Activated CD8-positive, alpha-beta memory T cell treated with anti-CD3 and anti-CD28 coated beads for 48 hours (primary cell): Measurements from ENCODE around the gene SBDS.
A peak's percentile ranks its signal among the peaks of the same experiment; 100 is the strongest.
"Not testable (repeated sequence)": the region's sequence is repeated elsewhere in the genome, so short reads cannot be mapped to it uniquely, and the experiment has no call there.

Experiments
- DNase-seq, 3 experiments: peaks; one replicate each; pipeline ENCODE4 v3.0.0-alpha.2; 2020; ENCODE audit warnings: low read depth in 2 of 3, low spot score in 2 of 3

SBDS gene

DNA sequence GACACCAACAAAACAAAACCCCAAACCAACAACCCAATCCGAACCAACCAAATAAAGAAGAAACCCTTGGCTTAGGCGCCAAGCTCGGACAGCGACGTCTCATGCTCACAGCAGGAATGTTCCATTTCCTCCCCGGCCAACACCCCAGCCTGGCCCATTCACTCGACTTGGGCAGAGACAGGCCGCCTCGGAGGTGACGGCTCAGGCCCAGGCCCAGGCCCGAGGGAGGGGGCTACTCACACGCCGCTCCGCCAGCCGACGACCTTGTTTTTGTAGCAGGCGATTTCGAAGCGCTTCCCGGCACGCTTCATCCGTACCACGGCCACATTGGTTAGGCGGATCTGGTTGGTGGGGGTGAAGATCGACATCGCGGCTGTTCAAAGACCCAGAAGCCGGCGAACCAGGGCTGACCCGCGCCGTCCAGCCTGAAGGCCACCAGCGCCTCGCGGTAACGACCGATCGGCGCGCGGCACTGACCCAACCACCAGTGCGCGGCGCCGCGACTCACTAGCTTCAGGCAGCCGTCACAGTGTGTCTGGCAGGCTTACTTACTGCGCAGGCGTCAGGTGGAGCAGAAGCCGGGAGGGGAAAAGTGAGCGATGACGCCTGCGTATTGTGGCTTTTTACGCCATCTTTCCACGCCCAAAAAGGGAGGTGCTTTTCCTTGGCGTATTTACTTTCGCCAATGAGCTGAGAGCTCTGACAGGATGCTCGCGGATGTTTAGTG is at the start of gene SBDS:
SBDS (minus strand) TSS at position 537 of the 727 bp plus-strand sequence; CDS start at position 368, 169 bp downstream.
- peak; percentile 67 to 80 (median 78) for DNase-seq

DNA sequence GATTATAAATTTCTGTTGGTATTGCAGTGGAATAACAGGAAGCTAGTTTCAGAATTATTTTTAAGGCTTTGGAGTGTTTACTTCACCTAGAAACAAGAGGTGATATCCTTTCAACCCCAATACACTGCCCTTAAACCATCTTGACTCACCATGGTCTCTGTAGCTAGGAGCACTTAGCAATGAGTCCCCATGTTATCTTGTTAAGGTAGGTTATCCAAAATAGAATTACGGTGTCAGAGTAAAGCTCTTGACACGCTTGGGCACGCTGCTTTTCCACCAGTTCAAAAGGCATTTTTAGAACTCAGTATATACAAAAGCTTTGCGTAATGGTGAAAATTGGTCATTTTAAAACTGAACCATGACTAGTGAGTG is 48.2 kb upstream of the SBDS start:
- not testable (repeated sequence) for DNase-seq

DNA sequence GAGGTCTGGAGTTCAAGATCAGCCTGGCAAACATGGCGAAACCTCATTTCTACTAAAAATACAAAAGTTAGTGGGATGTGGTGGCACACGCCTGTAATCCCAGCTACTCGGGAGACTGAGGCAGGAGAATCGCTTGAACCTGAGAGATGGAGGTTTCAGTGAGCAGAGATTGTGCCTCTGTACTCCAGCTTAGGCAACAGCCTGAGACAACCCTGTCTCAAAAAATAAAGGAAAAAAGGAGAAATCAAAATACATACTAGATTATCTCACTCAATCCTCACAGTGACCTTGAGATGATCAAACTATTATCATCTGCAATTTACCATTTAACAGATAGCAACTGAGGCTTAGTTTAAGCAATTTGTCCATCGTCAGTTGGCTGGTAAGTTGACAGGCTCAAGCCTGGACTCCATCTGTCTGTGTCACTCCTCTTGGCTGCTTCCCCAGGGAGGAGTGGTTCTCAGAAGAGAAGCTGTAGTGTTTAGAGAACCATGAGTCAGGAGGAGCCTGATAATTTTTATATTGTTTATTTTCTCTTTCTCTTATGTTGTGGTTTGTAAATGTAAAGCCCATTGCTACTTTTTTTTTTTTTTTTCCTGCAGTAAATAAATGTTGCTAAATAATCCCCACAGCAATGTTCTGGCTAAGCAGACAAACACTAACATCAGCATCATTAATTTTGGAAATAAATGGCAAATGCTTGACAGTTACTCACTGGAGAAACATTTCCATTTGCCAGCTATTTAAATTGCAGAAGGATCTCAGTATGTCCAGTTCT is 47.6 kb upstream of the SBDS start:
- not testable (repeated sequence) for DNase-seq

DNA sequence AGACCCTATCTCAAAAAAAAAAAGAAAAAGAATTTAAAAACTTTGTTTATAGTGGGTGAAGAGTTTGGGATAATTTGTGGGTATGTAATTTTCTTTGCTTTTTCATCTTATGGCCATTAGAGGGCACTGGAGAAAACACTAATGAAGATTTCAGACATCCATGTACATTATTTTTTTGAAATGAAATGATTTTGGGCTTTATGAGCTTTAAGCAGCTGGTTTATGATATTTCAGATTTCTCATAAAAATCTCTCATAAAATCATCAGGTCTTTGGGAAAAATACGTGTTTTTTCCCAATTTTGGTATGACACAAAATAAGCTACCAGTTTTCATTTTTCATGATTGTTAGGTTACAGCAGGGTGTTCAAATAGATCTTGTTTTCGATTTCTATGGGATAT is 45.4 kb upstream of the SBDS start:
- DNase-seq = not testable (repeated sequence)

DNA sequence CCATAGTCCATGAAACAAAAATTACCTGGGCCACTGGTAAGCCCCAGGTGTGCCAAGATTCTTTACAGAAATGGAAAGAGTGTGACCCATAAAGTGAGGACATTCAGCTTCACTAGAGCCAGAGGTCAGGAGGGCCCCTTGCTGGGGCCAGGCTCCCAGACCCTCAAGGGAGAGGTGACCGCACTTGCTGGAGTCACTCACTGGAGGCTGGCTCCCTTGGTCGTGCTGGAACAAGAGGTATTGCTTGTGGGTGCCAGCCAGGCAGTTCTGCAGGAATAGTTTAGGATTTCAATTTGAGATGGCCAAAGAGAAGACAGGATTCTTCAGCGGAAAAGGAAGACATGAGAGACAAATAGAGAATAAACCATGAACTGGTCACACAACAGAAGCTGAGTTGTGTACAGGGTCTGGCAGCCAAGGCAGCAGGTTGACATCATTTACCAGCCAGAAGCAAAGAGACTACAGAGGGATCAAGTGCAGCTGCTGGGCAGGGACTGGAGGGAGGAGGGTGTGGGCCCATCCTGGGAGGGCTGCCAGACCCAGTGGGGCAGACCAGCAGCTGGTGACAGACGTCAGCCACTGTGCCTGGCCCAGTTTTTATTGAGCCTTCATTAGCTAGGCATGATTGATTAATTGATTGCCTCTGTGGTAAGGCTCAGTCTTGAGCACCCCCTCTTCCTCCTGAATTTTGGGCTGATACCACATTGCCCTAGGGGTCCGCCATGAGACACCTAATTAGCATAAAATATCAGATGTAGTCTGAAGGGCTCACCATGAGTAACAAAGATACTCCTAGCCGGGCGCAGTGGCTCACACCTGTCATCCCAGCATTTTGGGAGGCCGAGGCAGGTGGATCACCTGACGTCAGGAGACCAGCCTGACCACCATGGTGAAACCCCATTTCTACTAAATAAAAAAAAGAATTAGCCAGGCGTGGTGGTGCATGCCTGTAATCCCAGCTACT is 41.3 kb upstream of the SBDS start:
- DNase-seq = not testable (repeated sequence)

DNA sequence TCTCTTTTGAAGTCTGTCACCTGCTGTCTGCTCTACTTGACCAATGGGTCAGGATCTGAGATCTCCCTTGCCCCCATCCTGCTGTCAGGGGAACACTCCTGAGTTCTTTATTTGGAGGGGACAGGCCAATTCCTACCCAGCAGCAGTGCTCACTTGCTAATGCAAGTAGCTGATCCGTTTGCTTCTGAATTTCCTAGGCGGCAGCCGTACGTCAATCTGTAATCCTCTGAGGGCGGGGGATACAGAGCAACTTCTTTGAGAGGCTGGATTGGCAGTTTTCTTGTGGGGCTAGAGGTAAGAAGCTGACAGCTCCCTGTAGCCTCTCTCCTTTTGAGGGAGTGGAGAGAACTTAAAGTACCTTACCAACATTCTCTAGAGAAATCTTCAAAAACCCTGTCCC is 37.9 kb upstream of the SBDS start:
- no peak for DNase-seq

DNA sequence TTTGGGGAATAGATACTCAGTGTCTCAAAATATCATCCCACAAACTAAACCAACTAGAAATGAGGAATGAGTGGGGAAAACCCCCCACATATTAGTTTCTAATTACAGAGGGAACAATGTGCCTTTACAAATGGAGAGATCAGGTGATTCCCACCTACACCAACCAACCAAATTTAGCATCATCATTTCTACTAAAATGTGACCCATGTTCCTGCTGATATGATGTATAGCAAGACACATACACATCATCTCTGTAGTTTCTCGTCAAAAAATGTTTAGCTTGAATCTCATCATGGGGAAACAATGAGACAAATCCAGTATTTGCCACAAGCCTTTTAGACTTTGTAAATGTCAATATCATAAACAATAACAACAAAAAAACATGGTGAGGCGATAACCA is 36.3 kb upstream of the SBDS start:
- not testable (repeated sequence) for DNase-seq

DNA sequence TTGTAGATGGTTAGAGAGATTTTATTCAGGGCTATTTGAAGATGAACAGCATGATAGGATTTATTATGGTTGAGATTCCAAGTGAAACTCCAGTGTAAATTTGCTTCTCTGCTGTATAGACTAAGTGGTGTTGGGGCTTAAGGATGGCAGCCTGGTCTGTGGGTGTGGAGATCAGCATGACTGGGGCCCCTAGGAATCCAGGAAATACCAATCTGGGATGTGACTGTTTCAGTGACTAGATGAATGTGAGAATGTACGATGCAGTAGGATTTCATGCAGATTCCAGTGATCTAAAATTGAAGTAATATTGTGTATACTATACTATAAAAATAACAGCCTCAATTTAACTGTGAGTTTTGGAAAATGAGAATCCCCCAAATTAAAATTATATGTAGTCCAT is 30.1 kb upstream of the SBDS start:
- not testable (repeated sequence) for DNase-seq

DNA sequence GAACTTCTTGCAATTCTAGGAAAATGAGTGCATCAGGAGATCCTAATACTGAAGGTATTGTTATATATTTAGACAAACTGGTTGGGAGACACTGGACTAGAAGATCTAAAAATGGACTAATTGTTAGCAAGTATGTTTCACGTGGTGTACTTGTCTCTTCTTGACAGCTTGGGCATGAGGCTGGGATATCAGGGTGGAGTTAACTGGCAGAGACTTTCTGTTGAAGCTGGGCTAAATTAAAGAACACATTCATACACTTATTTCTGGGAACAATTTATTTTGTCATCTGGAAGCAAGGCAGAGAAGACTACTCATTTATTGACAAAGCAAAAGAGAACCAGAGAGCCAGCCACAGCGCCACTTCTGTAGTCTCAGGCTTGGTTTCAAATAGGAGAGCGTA is 27.1 kb upstream of the SBDS start:
- DNase-seq = no peak

DNA sequence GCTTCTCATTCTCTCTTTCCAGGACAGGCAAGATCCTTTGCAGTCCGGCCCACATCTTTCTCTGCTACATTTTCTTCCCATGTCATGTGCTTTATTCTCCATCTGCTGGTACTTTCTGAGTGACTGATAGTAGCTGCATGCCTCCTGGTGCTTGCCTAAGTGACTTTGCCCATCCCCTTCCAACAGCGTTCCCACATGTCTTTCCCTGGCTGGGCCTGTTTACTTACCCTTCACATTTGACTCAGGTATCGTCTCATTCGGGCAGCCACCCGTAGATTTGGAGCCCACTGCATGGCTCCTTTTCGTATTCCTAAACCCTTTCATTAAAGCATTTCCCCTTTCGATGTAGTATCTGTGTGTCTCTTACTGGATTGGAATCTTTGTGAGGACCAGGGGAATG is 25.9 kb upstream of the SBDS start:
- no peak for DNase-seq

DNA sequence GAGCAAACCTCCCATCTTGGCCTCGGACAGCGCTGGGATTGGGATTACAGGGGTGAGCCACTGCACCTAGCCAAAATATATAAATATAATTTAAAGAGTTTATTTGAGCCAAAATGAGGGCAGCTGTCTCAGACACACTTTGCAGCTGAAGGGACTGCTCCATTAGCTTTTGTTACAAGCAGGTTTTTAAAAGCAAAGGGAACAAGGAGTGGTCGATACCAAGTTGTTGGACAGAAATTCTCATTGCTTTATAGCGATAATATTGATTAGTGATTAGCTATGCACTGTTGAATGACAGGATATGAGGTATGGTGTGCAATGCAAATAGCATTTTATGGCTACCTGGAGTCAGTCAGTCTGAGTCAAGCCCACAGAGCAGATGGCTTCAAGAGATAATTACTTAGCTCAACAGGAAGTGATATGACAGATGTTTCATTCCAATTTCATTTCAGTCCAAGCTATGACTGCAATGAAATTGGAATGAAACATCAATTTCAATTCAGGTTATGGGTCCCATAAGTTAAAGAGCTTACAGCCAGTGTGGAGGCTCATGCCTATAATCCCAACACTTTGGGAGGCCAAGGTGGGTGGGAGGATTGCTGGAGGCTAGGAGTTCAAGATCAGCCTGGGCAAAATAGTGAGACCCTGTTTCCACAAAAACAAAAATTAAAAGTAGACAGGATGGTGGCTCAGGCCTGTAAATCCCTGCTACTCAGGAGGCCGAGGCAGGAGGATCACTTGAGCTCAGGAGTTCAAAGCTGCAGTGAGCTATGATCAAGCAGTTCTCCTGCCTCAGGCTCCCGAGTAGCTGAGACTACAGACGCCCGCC is 24.4 kb upstream of the SBDS start:
- DNase-seq = no peak

DNA sequence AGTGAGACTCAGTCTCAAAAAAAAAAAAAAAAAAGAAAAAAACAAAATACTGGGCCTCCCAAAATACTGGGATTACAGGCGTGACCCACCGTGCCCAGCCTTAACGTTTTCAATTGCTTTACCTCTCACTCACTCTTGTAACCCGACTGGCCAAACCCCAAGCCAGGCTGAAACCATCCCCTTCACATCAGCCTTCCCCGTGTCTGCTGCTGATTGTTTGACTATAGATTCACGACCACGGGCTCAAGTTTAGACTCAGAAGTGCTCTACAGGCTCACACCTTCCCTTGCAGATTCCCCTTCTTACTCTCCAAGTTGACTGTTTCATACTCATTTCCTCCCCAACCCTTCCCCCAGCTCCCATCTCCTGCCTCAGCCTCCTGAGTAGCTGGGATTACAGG is 23.6 kb upstream of the SBDS start:
- DNase-seq = no peak

DNA sequence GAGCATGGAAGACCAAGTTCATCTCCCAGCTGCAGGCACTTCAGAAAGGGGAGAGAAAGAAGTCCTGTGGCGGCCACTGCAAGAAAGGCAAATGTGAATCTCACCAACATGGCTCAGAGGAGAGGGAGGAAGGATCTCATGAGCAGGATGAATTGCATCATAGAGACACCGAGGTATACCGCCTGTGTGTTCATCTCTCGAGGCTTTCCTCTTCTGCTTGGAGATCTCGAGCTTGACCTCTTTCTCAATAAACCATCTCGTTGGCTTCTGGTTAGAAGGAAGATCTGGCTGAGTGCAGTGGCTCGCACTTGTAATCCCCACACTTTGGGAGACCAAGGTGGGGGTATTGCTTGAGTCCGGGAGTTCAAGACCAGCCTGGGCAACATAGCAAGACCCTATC is 22.6 kb upstream of the SBDS start:
- not testable (repeated sequence) for DNase-seq

DNA sequence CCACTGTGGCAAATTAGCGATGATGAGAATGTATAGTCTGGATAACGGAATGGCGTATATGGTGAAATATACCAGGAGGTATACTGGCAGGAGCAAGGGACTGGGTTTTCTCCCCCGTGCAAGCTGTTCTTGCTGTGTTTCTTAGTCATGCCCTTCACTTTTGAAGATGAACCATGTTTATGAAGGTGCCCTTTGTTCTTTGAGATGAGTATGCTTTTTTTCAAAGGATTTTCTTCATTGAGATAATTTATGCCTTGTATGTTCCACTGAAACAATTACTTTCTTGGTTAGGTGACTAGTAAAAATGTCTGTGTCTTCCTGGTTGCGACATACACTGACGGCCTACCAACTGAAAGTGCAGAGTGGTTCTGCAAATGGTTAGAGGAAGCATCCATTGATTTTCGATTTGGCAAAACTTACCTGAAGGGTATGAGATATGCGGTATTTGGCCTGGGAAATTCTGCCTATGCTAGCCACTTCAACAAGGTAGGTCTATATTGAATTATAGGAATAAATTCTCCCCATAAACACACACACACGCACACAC is 18.8 kb upstream of the SBDS start:
- not testable (repeated sequence) for DNase-seq

DNA sequence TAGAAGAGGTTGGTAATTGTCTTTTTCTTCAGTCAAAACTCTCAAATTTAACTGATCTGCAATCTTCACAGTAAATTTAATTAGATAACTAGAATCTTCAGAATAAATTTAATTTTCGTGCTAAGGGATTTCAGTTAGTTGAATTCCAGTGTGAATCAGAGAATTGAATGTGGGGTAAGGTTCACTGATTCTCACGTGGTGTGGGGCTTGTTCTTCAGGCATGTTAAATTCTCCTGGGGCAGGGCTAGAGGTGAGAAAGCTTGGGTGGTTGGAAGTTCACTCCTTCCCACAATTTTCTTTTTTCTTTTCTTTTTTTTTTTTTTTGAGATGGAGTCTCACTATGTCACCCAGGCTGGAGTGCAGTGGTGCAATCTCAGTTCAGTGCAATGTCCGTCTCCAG is 14.3 kb upstream of the SBDS start:
- not testable (repeated sequence) for DNase-seq

DNA sequence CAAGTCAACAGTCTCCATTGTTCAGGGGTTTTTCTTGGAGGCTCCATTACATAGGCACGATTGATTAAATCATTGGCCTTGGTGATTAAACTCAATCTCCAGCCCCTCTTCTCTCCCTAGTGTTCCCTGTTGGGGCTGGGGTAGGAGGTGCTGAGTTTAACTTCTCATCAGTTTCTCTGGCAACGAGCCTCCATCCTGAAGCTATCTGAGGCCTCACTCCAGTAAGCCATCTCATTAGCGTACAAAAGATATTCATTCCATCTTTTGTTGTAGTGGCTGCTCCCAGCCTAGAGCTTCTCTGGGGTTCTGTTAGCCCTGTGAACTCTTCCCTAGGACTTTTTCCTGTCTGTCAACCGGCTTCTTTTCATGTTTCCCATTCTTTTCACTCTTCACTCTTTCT is 12.9 kb upstream of the SBDS start:
- no peak for DNase-seq

DNA sequence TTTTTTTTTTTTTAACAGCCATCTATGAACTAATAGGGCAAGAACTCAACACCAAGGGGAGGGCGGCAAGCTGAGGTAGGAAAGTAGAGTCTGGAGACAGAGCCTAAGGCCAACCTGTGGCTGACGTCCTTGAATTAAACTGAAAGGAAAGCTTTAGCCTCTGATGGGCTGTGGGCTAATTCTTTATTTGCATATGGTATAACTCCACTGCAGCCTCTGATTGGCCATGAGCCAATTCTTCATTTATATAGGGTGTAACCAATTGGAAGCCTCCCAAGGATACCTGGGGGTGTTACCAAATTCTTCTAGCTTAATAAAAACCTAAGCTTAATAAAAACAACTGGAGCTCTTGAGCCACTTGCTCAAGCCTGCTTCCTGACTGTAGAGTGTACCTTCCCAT is 11.6 kb upstream of the SBDS start:
- no peak for DNase-seq

DNA sequence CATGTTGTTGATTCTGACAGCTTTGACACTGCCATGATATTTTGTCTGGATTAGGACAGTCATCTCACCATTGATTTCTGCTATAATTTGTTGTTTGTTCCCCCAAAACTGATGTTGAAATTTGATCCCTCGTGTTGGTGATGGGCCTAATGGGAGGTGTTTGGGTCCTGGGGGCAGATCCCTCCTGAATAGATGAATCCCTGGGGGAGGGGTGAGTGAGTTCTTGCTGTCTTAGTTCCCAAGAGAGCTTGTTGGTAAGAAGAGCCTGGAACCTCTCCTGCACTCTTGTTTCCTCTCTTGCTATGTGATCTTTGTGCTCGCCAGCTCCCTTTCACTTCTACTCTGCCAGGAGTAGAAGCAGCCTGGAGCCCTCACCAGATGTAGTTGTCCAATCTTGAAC is 8.8 kb upstream of the SBDS start:
- DNase-seq = not testable (repeated sequence)

DNA sequence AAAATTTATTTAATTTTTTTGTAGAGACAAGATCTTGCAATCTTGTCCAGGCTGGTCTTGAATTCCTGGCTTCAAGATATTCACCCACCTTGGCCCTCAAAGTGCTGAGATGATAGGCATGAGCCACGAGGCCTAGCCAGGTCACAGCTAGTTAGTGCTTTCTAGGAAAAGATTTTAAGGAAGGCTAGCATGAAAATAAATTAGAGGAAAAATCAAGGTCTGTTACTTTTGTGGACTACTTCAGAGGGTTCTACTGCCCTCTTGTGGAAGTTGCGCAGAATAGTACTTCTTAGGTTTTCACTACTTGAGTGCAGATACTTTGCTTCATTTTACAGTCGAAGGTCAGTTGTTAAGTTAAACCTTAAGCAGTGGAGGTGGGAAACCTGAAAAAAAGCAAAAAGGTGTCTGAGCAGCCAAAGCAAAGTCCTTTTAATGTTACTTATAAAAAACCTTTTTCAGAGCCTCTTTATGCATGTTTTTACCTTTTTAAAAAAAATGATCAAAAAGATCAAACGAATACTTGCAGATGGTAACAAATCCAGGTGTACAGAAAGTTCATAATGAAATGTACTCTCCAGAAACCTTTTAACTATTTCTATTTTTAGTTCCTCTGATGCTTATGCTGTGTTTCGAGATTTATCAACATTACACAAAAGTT is 5.3 kb upstream of the SBDS start:
- not testable (repeated sequence) for DNase-seq
